A549 treated with AZD9567 at 1 μM for 4 hours (cell line): ENCODE results near the gene MISFA. TPM values are rescaled to one million over a fixed set of nuclear protein-coding genes. Genes with fewer than 3 reads are reported as not detected.

Source experiments
- total RNA-seq: library from RNA; stranded (reverse); fragments of 200-300 nt; extraction: Qiagen RNA extraction; gene quantifications from 5 replicates; pipeline ENCODE4 v1.2.3, GENCODE V29; 2022; ENCODE audit not compliant: insufficient read depth

MISFA gene
- 1.8 to 2.6 TPM (median 2.1 TPM) in 4 of 5 replicates, not detected in the other for total RNA-seq

DNA sequence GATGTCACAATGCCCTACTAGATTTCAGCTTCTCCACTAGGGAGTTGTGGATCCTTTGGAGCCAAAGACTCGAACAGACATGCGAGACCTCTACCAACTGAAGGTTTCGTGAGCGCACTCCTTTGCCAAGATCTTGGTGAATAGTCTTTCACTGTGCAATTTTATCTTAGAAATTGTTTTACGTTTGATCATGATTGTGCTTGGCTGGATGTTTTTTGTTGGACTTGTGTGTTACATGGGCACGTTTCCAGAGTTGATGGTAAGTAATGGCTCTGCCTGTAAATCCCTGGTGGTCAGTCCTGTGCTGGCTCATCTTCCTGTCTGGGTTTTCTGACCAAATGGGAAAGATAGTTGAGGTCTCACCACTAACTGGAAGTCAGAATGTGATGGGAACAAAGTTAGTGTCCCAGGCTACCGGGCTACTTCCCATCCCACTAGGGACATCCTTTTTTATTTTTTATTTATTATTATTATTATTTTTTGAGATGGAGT is at the start of gene MISFA:
TSS of gene MISFA (plus strand) at position 51 of the 492 bp plus-strand sequence. CDS start at position 191, 140 bp downstream.

GRCh38 chr11:18588297-18589252 is 11.0 kb upstream of the MISFA start, which contains the start of gene UEVLD:
Gene UEVLD, minus strand, starts transcription at chr11:18588734. Its CDS starts 80 bp downstream, at chr11:18588654.

GRCh38 chr11:18634140-18635032 is 34.8 kb downstream of the MISFA start, which contains the start of gene SPTY2D1:
Gene SPTY2D1, minus strand, starts transcription at chr11:18634342. Its CDS starts 85 bp downstream, at chr11:18634257.

Other genes with a start within 250 kb of the MISFA start
- gene LDHA, start 205.2 kb upstream of the MISFA start, total RNA-seq: 2,564 to 4,313 TPM (median 3,078 TPM) in 5 replicates
- 0.10 to 0.15 TPM (median 0.15 TPM) in 3 of 5 replicates, not detected in the others for gene LDHC, start 187.5 kb upstream of the MISFA start, total RNA-seq
- not detected in 5 replicates for gene LDHAL6A, start 143.9 kb upstream of the MISFA start, total RNA-seq
- gene TSG101, start 72.8 kb upstream of the MISFA start, total RNA-seq: 95.6 to 154 TPM (median 101 TPM) in 5 replicates
- gene UEVLD, start 11.1 kb upstream of the MISFA start, total RNA-seq: 18.3 to 22.1 TPM (median 21.0 TPM) in 5 replicates
- gene SPTY2D1, start 34.6 kb downstream of the MISFA start, total RNA-seq: 15.7 to 20.7 TPM (median 18.0 TPM) in 5 replicates
- gene TMEM86A, start 99.0 kb downstream of the MISFA start, total RNA-seq: 0.25 to 0.42 TPM (median 0.32 TPM) in 4 of 5 replicates, not detected in the other
- gene IGSF22, start 126.4 kb downstream of the MISFA start, total RNA-seq: not detected in 5 replicates
- gene PTPN5, start 192.0 kb downstream of the MISFA start, total RNA-seq: not detected in 5 replicates